ENCODE results near the gene PDP2. TPM values are rescaled to one million over a fixed set of nuclear protein-coding genes. Genes with fewer than 3 reads are reported as not detected.

PDP2 gene
- polyA plus RNA-seq, 1 of the 3 experiments (the other 2 are of a cell fraction) = 4.7 TPM

GRCh38 chr16:66848172-66848571, 32.1 kb upstream of the PDP2 start:
- H3K9me2 ChIP-seq = no peaks in the 10 kb centered on the region
- no peak overlapping the region for H3K9ac ChIP-seq
- TF ChIP-seq FOSL2 (IDR thresholded peaks at IDR 0.05; ENCODE audit: borderline replicate concordance, low read depth) (no peak), TEAD4 (IDR thresholded peaks at IDR 0.05; ENCODE audit: borderline replicate concordance, insufficient read depth) (no peak), USF2 (IDR thresholded peaks at IDR 0.05; ENCODE audit: borderline replicate concordance, low read depth, low read length) (no peak), CTCF (IDR thresholded peaks at IDR 0.05) (no peak), IRF3 (IDR thresholded peaks at IDR 0.05; ENCODE audit: low read depth, low read length) (no peak), RXRA (IDR thresholded peaks at IDR 0.05; ENCODE audit: borderline replicate concordance, low read depth) (no peak)
- peaks cover 15% of the 10 kb centered on the region; the same call in 1 of the 2 replicates for H3K27me3 ChIP-seq (ENCODE audit: insufficient read depth)
- WGBS (ENCODE audit: low lambda C conversion rate) = 78% methylated on average over 2 of the region's 2 CpGs
- ChIA-PET POLR2A (no interaction called here), CTCF (interaction anchor here (1.0 to 10.1 kb wide), 5 partner anchors 17 to 240 kb away, joined by 3 to 82 read pairs (median 7); partner anchors contain the start of gene NAE1)
- no peaks in the 10 kb centered on the region for H3K36me3 ChIP-seq (replicated peaks in 1 of 2; ENCODE audit: control insufficient read depth in 1 of 2, insufficient read depth in 2 of 2, low read length in 1 of 2)
- DNase-seq = no peak
- no peaks in the 10 kb centered on the region for H3K79me2 ChIP-seq (ENCODE audit: insufficient read depth)
- H3F3A ChIP-seq (replicated peaks; ENCODE audit: insufficient read depth) = no peaks in the 10 kb centered on the region
- H2AFZ ChIP-seq (ENCODE audit: low read depth) = no peak overlapping the region
- H3K4me3 ChIP-seq (ENCODE audit: low read depth in 2 of 2, low read length in 1 of 2) = no peak overlapping the region
- H3K4me2 ChIP-seq = no peak overlapping the region
- no peaks in the 10 kb centered on the region for H3K9me3 ChIP-seq
- H3K4me1 ChIP-seq (ENCODE audit: control insufficient read depth in 1 of 2, insufficient read depth in 2 of 2, low read depth in 1 of 2, low read length in 1 of 2) = peaks cover 0 to 8% of the 10 kb centered on the region in 2 experiments; a peak in 1 of 4 replicates
- no peaks in the 10 kb centered on the region for H4K20me1 ChIP-seq (ENCODE audit: insufficient read depth)
- H3K27ac ChIP-seq (ENCODE audit: low read depth in 2 of 2, low read length in 1 of 2) = no peak overlapping the region

- TF ChIP-seq RCOR1 (IDR thresholded peaks at IDR 0.05; ENCODE audit: low read length) (no peak), FOXM1 (IDR thresholded peaks at IDR 0.05; ENCODE audit: low read depth) (no peak), TEAD4 (IDR thresholded peaks at IDR 0.05; ENCODE audit: borderline replicate concordance, insufficient read depth) (no peak), SIN3A (IDR thresholded peaks at IDR 0.05; ENCODE audit: borderline replicate concordance, low read depth, low read length) (no peak), POLR2AphosphoS5 (IDR thresholded peaks at IDR 0.05; ENCODE audit: low read depth, low read length) (no peak), ZBTB33 (IDR thresholded peaks at IDR 0.05; ENCODE audit: borderline replicate concordance, low read depth) (no peak)
- no peak overlapping the region for H2AFZ ChIP-seq (ENCODE audit: low read depth)
- DNase-seq = no peak
These were observed 31.3 kb upstream of the PDP2 start for GRCh38 chr16:66849021-66849420.

More at GRCh38 chr16:66849021-66849420, 31.3 kb upstream of the PDP2 start:
- Histone ChIP-seq H3K9me2 (no peaks in the 10 kb centered on the region), H3K4me1 (ENCODE audit: control insufficient read depth in 1 of 2, insufficient read depth in 2 of 2, low read depth in 1 of 2, low read length in 1 of 2) (peaks cover 0 to 8% of the 10 kb centered on the region in 2 experiments; a peak in 1 of 4 replicates), H3K27me3 (ENCODE audit: insufficient read depth) (peaks cover 15% of the 10 kb centered on the region; the same call in 1 of the 2 replicates), H4K20me1 (ENCODE audit: insufficient read depth) (no peaks in the 10 kb centered on the region), H3K9ac (no peak overlapping the region), H3K27ac (ENCODE audit: low read depth in 2 of 2, low read length in 1 of 2) (no peak overlapping the region), H3F3A (replicated peaks; ENCODE audit: insufficient read depth) (no peaks in the 10 kb centered on the region), H3K4me2 (no peak overlapping the region), H3K4me3 (ENCODE audit: low read depth in 2 of 2, low read length in 1 of 2) (no peak overlapping the region), H3K36me3 (replicated peaks in 1 of 2; ENCODE audit: control insufficient read depth in 1 of 2, insufficient read depth in 2 of 2, low read length in 1 of 2) (no peaks in the 10 kb centered on the region), H3K79me2 (ENCODE audit: insufficient read depth) (no peaks in the 10 kb centered on the region), H3K9me3 (no peaks in the 10 kb centered on the region)
- WGBS (ENCODE audit: low lambda C conversion rate) = 89% methylated on average over 1 of the region's 2 CpGs
- ChIA-PET POLR2A (no interaction called here), CTCF (interaction anchor here (1.1 to 10.1 kb wide), 5 partner anchors 18 to 241 kb away, joined by 5 to 82 read pairs (median 7); partner anchors contain the start of genes DYNC1LI2 and NAE1)
